Transverse colon (tissue), 4 donors: ENCODE results near the gene DLGAP3. TPM values are rescaled to one million over a fixed set of nuclear protein-coding genes. Genes with fewer than 3 reads are reported as not detected.

Experiments used
- DNase-seq: peaks from one replicate; pipeline ENCODE4 v3.0.0-alpha.2; 2019
- H3K27ac ChIP-seq, 4 donors: fragments of 200-600 bp; sonication (generic); 2 replicates each; pipeline ENCODE4 v1.5.1; 2016 to 2018; ENCODE audit warnings: inconsistent platforms in 4 of 4
- H3K27me3 ChIP-seq: fragments of 200-600 bp; sonication (generic); 2 replicates; pipeline ENCODE4 v1.5.1; 2017; ENCODE audit warnings: inconsistent platforms
- H3K36me3 ChIP-seq, 4 donors: fragments of 200-600 bp; sonication (generic); 2 replicates each; pipeline ENCODE4 v1.5.1; 2017 to 2019; ENCODE audit warnings: inconsistent platforms in 4 of 4
- H3K4me1 ChIP-seq, 4 donors: fragments of 200-600 bp; sonication (generic); 2 replicates each; pipeline ENCODE4 v1.5.1; 2017 to 2020; ENCODE audit warnings: inconsistent platforms in 4 of 4
- H3K4me3 ChIP-seq, 4 donors: fragments of 200-600 bp; sonication (generic); 1 replicate in 1 of 4; 2 replicates in 3 of 4; pipeline versions ENCODE4 v1.5.1 to v1.6.1; 2017 to 2019; ENCODE audit warnings: inconsistent platforms in 4 of 4
- H3K9me3 ChIP-seq, 2 donors: fragments of 200-600 bp; sonication (generic); 2 replicates each; pipeline ENCODE4 v1.5.1; 2017 to 2019; ENCODE audit warnings: inconsistent platforms in 2 of 2
- CTCF ChIP-seq, 5 experiments: fragments of 200-600 bp in 3 of 5; fragments of 450-650 bp in 2 of 5; sonication (generic) in 3 of 5; IDR thresholded peaks; 1 replicate in 2 of 5; 2 replicates in 3 of 5; pipeline ENCODE4 v1.5.1; 2016 to 2017; ENCODE audit warnings: antibody characterized with exemption in 5 of 5, inconsistent platforms in 3 of 5, mild to moderate bottlenecking in 2 of 5, moderate library complexity in 1 of 5
- EP300 ChIP-seq: sonication (generic); formaldehyde crosslinking; IDR thresholded peaks from one replicate; pipeline ENCODE4 v1.6.1; 2017; ENCODE audit warnings: antibody characterized with exemption, low read depth
- POLR2A ChIP-seq: fragments of 450-650 bp; IDR thresholded peaks from one replicate; pipeline ENCODE4 v1.6.1; 2016; ENCODE audit warnings: antibody characterized with exemption, mild to moderate bottlenecking, moderate library complexity
- POLR2AphosphoS5 ChIP-seq, 3 donors: sonication (generic); formaldehyde crosslinking; IDR thresholded peaks; one replicate each; pipeline ENCODE4 v1.6.1; 2016; ENCODE audit warnings: antibody characterized with exemption in 3 of 3
- WGBS, 2 donors: methylation state at CpG; one replicate each; pipeline ENCODE4 v1.1.5; 2018; ENCODE audit warnings: low coverage in 1 of 2; 5-methylcytosine and 5-hydroxymethylcytosine counted together
- in situ Hi-C, 4 donors: fragments of 200-750 bp; cut with MboI; loops; one replicate each; pipeline versions ENCODE4 v1.15.0 to v1.15.1; 2017; ENCODE audit warnings: low sequenced_read_pairs in 3 of 4, low pct_ligation_motif_present in 1 of 4, low pct_unique_long_range_greater_than_20kb in 1 of 4
- intact Hi-C: fragments of 100-400 bp; cut with DNase I; formaldehyde crosslinking; loops from one replicate; pipeline ENCODE4 v1.15.1; 2023; ENCODE audit warnings: low total_unique reads
- total RNA-seq, 4 donors: library from RNA; depleted of rRNA; stranded (reverse); fragments of >200 nt; gene quantifications; one replicate each; pipeline ENCODE4 v1.1.0, GENCODE V29; 2016

The DLGAP3 gene
- total RNA-seq, 4 donors from 2014 or later = 0.14 to 1.4 (median 0.64) TPM

- in situ Hi-C loops (no loop called here), intact Hi-C loops (no loop called here)
- peak overlapping the region; percentile 64 to 74 (median 70) for H3K4me3 ChIP-seq
- H3K27ac ChIP-seq = peak overlapping the region; percentile 85 to 91 (median 88)
- no peaks in the 10 kb centered on the region for H3K36me3 ChIP-seq
- H3K27me3 ChIP-seq = no peaks in the 10 kb centered on the region
- DNase-seq = peak; percentile 92
- peaks cover 4 to 32% (median 12%) of the 10 kb centered on the region in 4 donors for H3K4me1 ChIP-seq
- H3K9me3 ChIP-seq = no peaks in the 10 kb centered on the region
- peak in 2 of 3 donors; percentile 40 to 41 for TF ChIP-seq POLR2AphosphoS5 (IDR thresholded peaks at IDR 0.05)
- TF ChIP-seq POLR2A = peak; percentile 56
- TF ChIP-seq CTCF (IDR thresholded peaks at IDR 0.05) = peak; percentile 97 to 99 (median 98)
- TF ChIP-seq EP300 = no peak
- WGBS, 2 donors = 2% methylated on average over 69 of the region's 81 CpGs; no CpG with 5 or more reads in 1 of the 2 donors
These were observed 63.3 kb downstream of the DLGAP3 start for GRCh38 chr1:34865981-34866761.

DNA sequence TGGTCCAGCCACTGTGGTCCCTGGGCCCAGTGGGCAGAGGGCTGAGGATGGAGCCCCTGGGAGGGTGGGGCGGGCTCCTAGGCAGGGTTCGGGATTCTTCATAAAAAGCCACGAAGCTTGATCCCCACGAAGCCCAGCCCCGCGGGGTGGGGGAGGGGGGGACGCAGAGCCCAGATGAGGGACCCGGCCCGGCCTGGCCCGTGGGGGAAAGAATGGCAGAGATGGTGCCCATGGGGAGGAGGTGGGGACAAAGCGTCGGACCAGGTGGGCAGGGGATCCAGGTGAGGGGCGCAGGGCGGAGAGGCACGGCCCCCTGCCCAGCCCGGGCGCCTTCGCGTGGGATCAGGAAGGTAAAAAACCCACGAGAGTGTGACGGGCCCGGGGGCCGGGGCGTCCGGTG, 63.9 kb downstream of the DLGAP3 start:
- Histone ChIP-seq H3K4me3 (peak overlapping the region; percentile 64 to 74 (median 70)), H3K4me1 (peaks cover 4 to 32% (median 12%) of the 10 kb centered on the region in 4 donors), H3K9me3 (no peaks in the 10 kb centered on the region), H3K27me3 (no peaks in the 10 kb centered on the region), H3K27ac (peak overlapping the region; percentile 85 to 91 (median 88)), H3K36me3 (no peaks in the 10 kb centered on the region)
- in situ Hi-C loops = no loop called here
- TF ChIP-seq CTCF (IDR thresholded peaks at IDR 0.05) (no peak), POLR2AphosphoS5 (IDR thresholded peaks at IDR 0.05) (no peak), EP300 (no peak), POLR2A (no peak)
- 4% methylated on average over 19 of the region's 25 CpGs; no CpG with 5 or more reads in 1 of the 2 donors for WGBS, 2 donors
- DNase-seq = no peak
- intact Hi-C loops = no loop called here

GRCh38 chr1:34864759-34865158, 64.7 kb downstream of the DLGAP3 start:
- intact Hi-C loops = no loop called here
- WGBS, 2 donors = 93 to 94% methylated on average over 5 to 8 of the region's 8 CpGs
- H3K27ac ChIP-seq = no peak overlapping the region
- H3K9me3 ChIP-seq = no peaks in the 10 kb centered on the region
- DNase-seq = no peak
- H3K36me3 ChIP-seq = no peaks in the 10 kb centered on the region
- in situ Hi-C loops = no loop called here
- no peak for TF ChIP-seq CTCF (IDR thresholded peaks at IDR 0.05)
- H3K4me1 ChIP-seq = peaks cover 9 to 39% (median 15%) of the 10 kb centered on the region in 4 donors
- no peak overlapping the region for H3K4me3 ChIP-seq
- H3K27me3 ChIP-seq = no peaks in the 10 kb centered on the region

GRCh38 chr1:34863501-34863900, 65.9 kb downstream of the DLGAP3 start:
- TF ChIP-seq POLR2AphosphoS5 (IDR thresholded peaks at IDR 0.05) (no peak), CTCF (IDR thresholded peaks at IDR 0.05) (no peak), EP300 (no peak), POLR2A (no peak)
- intact Hi-C loops (no loop called here), in situ Hi-C loops (no loop called here)
- H3K27ac ChIP-seq = peak overlapping the region; percentile 1 to 38 (median 20)
- no peaks in the 10 kb centered on the region for H3K9me3 ChIP-seq
- no peaks in the 10 kb centered on the region for H3K27me3 ChIP-seq
- no peak for DNase-seq
- H3K36me3 ChIP-seq = no peaks in the 10 kb centered on the region
- no peak overlapping the region for H3K4me3 ChIP-seq
- peaks cover 12 to 44% (median 21%) of the 10 kb centered on the region in 4 donors for H3K4me1 ChIP-seq
